Fibroblast of lung (primary cell): ENCODE results near the gene NUDT13.

ENCODE experiments used
- EZH2 ChIP-seq: IDR thresholded peaks from 2 replicates; pipeline ENCODE4 v1.5.1; 2012; ENCODE audit warnings: low read length, control low read depth, mild to moderate bottlenecking; ENCODE audit errors: missing control alignments
- TF ChIP-seq, protein P1 (sequence below), 2 donors: IDR thresholded peaks in 1 of 2; conservative IDR thresholded peaks in 1 of 2; 1 replicate in 1 of 2; 2 replicates in 1 of 2; pipeline ENCODE4 v1.5.1; 2011 to 2012; ENCODE audit warnings: low read length in 2 of 2, control low read depth in 1 of 2, inconsistent platforms in 1 of 2, low read depth in 1 of 2, mild to moderate bottlenecking in 1 of 2

DNA sequence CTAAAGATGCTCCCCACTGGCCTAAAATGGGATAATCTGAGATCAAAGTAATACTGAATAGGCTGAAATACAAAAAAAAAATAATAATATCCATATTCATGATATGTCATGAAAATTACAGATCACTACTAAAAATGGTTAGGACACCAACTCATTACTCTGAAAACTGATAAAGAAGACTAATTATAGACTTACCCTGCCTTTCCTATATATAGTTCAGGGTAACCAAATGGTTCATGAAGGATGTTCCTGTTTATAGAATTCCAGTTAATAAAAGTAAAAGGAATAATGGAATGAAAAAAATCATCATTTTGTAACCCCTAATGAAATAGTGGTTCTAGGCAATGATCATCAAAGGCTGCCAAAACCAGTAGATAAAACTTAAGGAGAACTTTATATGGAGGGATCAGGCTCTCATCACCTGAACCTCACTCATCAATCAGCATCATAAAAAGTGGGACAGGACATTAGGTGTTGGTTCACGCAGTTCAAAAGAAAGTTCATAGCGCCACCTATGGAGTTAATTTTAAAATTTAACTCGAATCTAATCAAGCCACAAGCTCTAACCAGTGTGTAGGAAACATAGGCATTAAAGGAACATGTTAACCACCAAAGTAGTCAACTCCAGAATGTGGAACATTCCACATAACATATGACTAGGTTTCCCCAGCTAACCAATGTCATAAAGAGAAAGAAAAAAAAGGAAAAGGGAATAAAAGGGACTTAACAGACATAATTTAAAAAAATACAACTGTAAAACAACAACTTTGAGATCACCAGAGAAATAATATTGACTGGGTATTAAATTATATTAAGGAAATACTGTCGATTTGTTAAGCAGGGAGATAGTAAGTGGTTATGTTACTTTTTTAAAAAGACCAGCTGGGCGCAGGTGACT, 49.3 kb upstream of the NUDT13 start:
- TF ChIP-seq, protein P1, sequence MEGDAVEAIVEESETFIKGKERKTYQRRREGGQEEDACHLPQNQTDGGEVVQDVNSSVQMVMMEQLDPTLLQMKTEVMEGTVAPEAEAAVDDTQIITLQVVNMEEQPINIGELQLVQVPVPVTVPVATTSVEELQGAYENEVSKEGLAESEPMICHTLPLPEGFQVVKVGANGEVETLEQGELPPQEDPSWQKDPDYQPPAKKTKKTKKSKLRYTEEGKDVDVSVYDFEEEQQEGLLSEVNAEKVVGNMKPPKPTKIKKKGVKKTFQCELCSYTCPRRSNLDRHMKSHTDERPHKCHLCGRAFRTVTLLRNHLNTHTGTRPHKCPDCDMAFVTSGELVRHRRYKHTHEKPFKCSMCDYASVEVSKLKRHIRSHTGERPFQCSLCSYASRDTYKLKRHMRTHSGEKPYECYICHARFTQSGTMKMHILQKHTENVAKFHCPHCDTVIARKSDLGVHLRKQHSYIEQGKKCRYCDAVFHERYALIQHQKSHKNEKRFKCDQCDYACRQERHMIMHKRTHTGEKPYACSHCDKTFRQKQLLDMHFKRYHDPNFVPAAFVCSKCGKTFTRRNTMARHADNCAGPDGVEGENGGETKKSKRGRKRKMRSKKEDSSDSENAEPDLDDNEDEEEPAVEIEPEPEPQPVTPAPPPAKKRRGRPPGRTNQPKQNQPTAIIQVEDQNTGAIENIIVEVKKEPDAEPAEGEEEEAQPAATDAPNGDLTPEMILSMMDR (conservative IDR thresholded peaks at IDR 0.05 in 1 of 2, IDR thresholded peaks at IDR 0.05 in 1 of 2; ENCODE audit: low read depth in 1 of 2, low read length in 2 of 2): peak; percentile 42 to 44
- no peak for TF ChIP-seq EZH2
